Liver (tissue), 9 donors: ENCODE data around the gene AATF. TPM values are rescaled to one million over a fixed set of nuclear protein-coding genes. Genes with fewer than 3 reads are reported as not detected.

Experiments
- DNase-seq: peaks from one replicate; pipeline ENCODE4 v3.0.0-alpha.2; 2017; ENCODE audit warnings: low spot score
- H3K27ac ChIP-seq, 2 donors: one replicate each; pipeline ENCODE4 v1.7.0; 2013; ENCODE audit warnings: inconsistent platforms in 2 of 2, low read length in 2 of 2, control low read depth in 1 of 2, low read depth in 1 of 2, mild to moderate bottlenecking in 1 of 2
- H3K27me3 ChIP-seq, 4 donors: one replicate each; pipeline versions ENCODE4 v1.6.1 to v1.7.0; 2013; ENCODE audit warnings: low read length in 3 of 4, inconsistent platforms in 1 of 4, mild to moderate bottlenecking in 1 of 4, moderate library complexity in 1 of 4; ENCODE audit not compliant: control insufficient read depth in 4 of 4, insufficient read depth in 4 of 4
- H3K36me3 ChIP-seq, 4 donors: one replicate each; pipeline versions ENCODE4 v1.6.1 to v1.7.0; 2013; ENCODE audit warnings: low read length in 3 of 4, mild to moderate bottlenecking in 3 of 4, low read depth in 1 of 4, moderate library complexity in 1 of 4; ENCODE audit not compliant: control insufficient read depth in 4 of 4, insufficient read depth in 3 of 4
- H3K4me1 ChIP-seq, 4 donors: one replicate each; pipeline versions ENCODE4 v1.6.1 to v1.7.0; 2013; ENCODE audit warnings: low read length in 3 of 4, mild to moderate bottlenecking in 3 of 4, moderate library complexity in 1 of 4; ENCODE audit not compliant: control insufficient read depth in 4 of 4, insufficient read depth in 4 of 4
- H3K4me3 ChIP-seq, 3 donors: one replicate each; pipeline versions ENCODE4 v1.6.1 to v1.7.0; 2013; ENCODE audit warnings: low read length in 3 of 3, control low read depth in 1 of 3, low read depth in 1 of 3, mild to moderate bottlenecking in 1 of 3
- H3K9ac ChIP-seq, 2 donors: one replicate each; pipeline ENCODE4 v1.7.0; 2013; ENCODE audit warnings: low read length in 2 of 2, mild to moderate bottlenecking in 2 of 2, moderate library complexity in 2 of 2, control low read depth in 1 of 2, low read depth in 1 of 2
- H3K9me3 ChIP-seq, 4 donors: one replicate each; pipeline versions ENCODE4 v1.6.1 to v1.7.0; 2013; ENCODE audit warnings: low read length in 3 of 4; ENCODE audit not compliant: control insufficient read depth in 4 of 4
- ATF3 ChIP-seq: IDR thresholded peaks from 2 replicates; pipeline ENCODE4 v1.6.1; 2016; ENCODE audit warnings: antibody characterized with exemption
- CTCF ChIP-seq: fragments of 150-350 bp; IDR thresholded peaks from 2 replicates; pipeline ENCODE4 v1.5.1; 2017; ENCODE audit warnings: improper control_type of control experiment, low read depth, low read length; ENCODE audit not compliant: missing input control
- EGR1 ChIP-seq, 2 donors: IDR thresholded peaks; 2 replicates each; pipeline ENCODE4 v1.6.1; 2016 to 2018; ENCODE audit warnings: antibody characterized with exemption in 2 of 2, low read depth in 2 of 2
- FOXA1 ChIP-seq: IDR thresholded peaks from 2 replicates; pipeline ENCODE4 v1.6.1; 2016; ENCODE audit warnings: antibody characterized with exemption
- FOXA2 ChIP-seq: IDR thresholded peaks from 2 replicates; pipeline ENCODE4 v1.6.1; 2016; ENCODE audit warnings: antibody characterized with exemption
- GABPA ChIP-seq, 2 donors: IDR thresholded peaks in 1 of 2; conservative IDR thresholded peaks in 1 of 2; 2 replicates each; pipeline ENCODE4 v1.6.1; 2016; ENCODE audit warnings: antibody characterized with exemption in 2 of 2, mild to moderate bottlenecking in 1 of 2, moderate library complexity in 1 of 2
- HNF4A ChIP-seq, 2 donors: conservative IDR thresholded peaks; 2 replicates each; pipeline ENCODE4 v1.6.1; 2016; ENCODE audit warnings: antibody characterized with exemption in 2 of 2, mild to moderate bottlenecking in 2 of 2
- HNF4G ChIP-seq: IDR thresholded peaks from 2 replicates; pipeline ENCODE4 v1.6.1; 2016; ENCODE audit warnings: antibody characterized with exemption
- JUND ChIP-seq, 2 donors: IDR thresholded peaks; 2 replicates each; pipeline ENCODE4 v1.6.1; 2016; ENCODE audit warnings: antibody characterized with exemption in 2 of 2
- MAX ChIP-seq: IDR thresholded peaks from 2 replicates; pipeline ENCODE4 v1.6.1; 2016; ENCODE audit warnings: antibody characterized with exemption
- NR2F2 ChIP-seq: IDR thresholded peaks from 2 replicates; pipeline ENCODE4 v1.6.1; 2016; ENCODE audit warnings: antibody characterized with exemption
- RAD21 ChIP-seq, 2 donors: IDR thresholded peaks; 2 replicates each; pipeline ENCODE4 v1.6.1; 2016; ENCODE audit warnings: antibody characterized with exemption in 2 of 2, mild to moderate bottlenecking in 2 of 2
- REST ChIP-seq: IDR thresholded peaks from 2 replicates; pipeline ENCODE4 v1.6.1; 2016; ENCODE audit warnings: antibody characterized with exemption, mild to moderate bottlenecking
- RXRA ChIP-seq, 2 donors: IDR thresholded peaks; 2 replicates each; pipeline ENCODE4 v1.6.1; 2017 to 2018; ENCODE audit warnings: antibody characterized with exemption in 2 of 2, mild to moderate bottlenecking in 1 of 2
- SP1 ChIP-seq: IDR thresholded peaks from 2 replicates; pipeline ENCODE4 v1.6.1; 2018; ENCODE audit warnings: antibody characterized with exemption, mild to moderate bottlenecking
- TAF1 ChIP-seq: conservative IDR thresholded peaks from 2 replicates; pipeline ENCODE4 v1.6.1; 2016; ENCODE audit warnings: antibody characterized with exemption, mild to moderate bottlenecking
- YY1 ChIP-seq: IDR thresholded peaks from 2 replicates; pipeline ENCODE4 v1.6.1; 2016; ENCODE audit warnings: antibody characterized with exemption, mild to moderate bottlenecking
- ZBTB33 ChIP-seq: IDR thresholded peaks from 2 replicates; pipeline ENCODE4 v1.6.1; 2016; ENCODE audit warnings: antibody characterized with exemption
- WGBS: extraction: QIAGEN DNeasy Blood & Tissue Kit; methylation state at CpG from one replicate; pipeline ENCODE4 v1.1.7; 2013; 5-methylcytosine and 5-hydroxymethylcytosine counted together
- polyA plus RNA-seq, 2 donors: library from polyadenylated mRNA; stranded (reverse) in 1 of 2; unstranded in 1 of 2; fragments of 200-250 nt in 1 of 2; fragments of >200 nt in 1 of 2; fragmentation: Nextera tagmentation in 1 of 2; extraction: Ambion mirVana in 1 of 2; gene quantifications; one replicate each; pipeline versions ENCODE4 v1.2.1 to v1.2.3, GENCODE V29; 2013 to 2015
- total RNA-seq, 2 donors: library from RNA; depleted of rRNA; stranded (reverse); fragments of >200 nt; gene quantifications; one replicate each; pipeline ENCODE4 v1.2.3, GENCODE V29; 2014
- donor health status: healthy.
- donor health status: healthy.
- donor health status: healthy.
- donor health status: healthy.
- donor health status: healthy.

AATF gene
- total and polyA plus RNA-seq, 4 donors = 10.8 to 16.9 (median 13.4) TPM

- Histone ChIP-seq H3K36me3 (peaks cover 0 to 2% (median 0%) of the 10 kb centered on the region in 4 donors), H3K9me3 (no peaks in the 10 kb centered on the region), H3K9ac (no peak overlapping the region), H3K27me3 (no peaks in the 10 kb centered on the region), H3K4me3 (no peak overlapping the region), H3K27ac (no peak overlapping the region), H3K4me1 (peaks cover 7 to 14% (median 10%) of the 10 kb centered on the region in 4 donors)
- 95% methylated on average over 2 of the region's 2 CpGs for WGBS
- no peak for TF ChIP-seq ATF3
- no peak for TF ChIP-seq JUND (IDR thresholded peaks at IDR 0.05)
- no peak for TF ChIP-seq SP1
- no peak for TF ChIP-seq ZBTB33
- TF ChIP-seq CTCF = no peak
- no peak for TF ChIP-seq HNF4A (conservative IDR thresholded peaks at IDR 0.05)
- no peak for TF ChIP-seq EGR1 (IDR thresholded peaks at IDR 0.05; ENCODE audit: low read depth in 2 of 2)
- no peak for TF ChIP-seq TAF1
- TF ChIP-seq MAX = no peak
- TF ChIP-seq HNF4G = no peak
- no peak for TF ChIP-seq REST
- no peak for TF ChIP-seq FOXA2
- no peak for TF ChIP-seq GABPA (IDR thresholded peaks at IDR 0.05 in 1 of 2, conservative IDR thresholded peaks at IDR 0.05 in 1 of 2)
- no peak for TF ChIP-seq RAD21 (IDR thresholded peaks at IDR 0.05)
- TF ChIP-seq YY1 = no peak
- TF ChIP-seq FOXA1 = no peak
- no peak for TF ChIP-seq NR2F2
- TF ChIP-seq RXRA (IDR thresholded peaks at IDR 0.05) = no peak
- no peak for DNase-seq
Observed at GRCh38 chr17:37025847-37026530, 77.2 kb downstream of the AATF start.
